ENCODE data around the gene TRPC1.

TRPC1 gene

DNA sequence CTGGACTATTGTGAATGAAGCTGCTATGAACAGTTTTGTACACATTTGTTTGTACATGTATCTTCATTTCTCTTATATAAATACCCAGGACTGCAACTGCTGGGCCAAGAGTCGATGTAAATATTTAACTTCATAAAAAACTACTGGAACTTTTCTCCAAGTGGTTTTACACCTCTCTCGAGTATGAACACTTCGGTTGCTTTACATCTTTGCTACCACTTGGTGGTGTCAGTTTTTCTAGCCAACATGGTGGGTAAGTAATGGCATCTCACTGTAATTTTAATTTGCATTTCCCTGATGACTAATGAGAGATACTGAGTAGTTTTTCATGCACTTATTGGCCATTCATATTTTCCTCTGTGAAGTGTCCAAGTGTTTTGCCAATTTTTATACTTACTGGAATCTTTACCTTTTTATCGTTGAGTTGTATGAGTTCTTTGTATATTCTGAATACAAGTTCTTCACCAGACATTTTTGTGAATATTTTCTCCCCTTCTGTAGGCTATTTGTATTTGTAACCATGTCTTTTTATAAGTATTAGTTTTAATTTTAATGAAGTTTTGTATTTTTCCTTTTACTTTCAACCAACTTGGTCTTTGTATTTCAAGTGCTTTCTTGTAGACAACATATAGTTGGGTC, 120.6 kb downstream of the TRPC1 start:
- no peak for DNase-seq

DNA sequence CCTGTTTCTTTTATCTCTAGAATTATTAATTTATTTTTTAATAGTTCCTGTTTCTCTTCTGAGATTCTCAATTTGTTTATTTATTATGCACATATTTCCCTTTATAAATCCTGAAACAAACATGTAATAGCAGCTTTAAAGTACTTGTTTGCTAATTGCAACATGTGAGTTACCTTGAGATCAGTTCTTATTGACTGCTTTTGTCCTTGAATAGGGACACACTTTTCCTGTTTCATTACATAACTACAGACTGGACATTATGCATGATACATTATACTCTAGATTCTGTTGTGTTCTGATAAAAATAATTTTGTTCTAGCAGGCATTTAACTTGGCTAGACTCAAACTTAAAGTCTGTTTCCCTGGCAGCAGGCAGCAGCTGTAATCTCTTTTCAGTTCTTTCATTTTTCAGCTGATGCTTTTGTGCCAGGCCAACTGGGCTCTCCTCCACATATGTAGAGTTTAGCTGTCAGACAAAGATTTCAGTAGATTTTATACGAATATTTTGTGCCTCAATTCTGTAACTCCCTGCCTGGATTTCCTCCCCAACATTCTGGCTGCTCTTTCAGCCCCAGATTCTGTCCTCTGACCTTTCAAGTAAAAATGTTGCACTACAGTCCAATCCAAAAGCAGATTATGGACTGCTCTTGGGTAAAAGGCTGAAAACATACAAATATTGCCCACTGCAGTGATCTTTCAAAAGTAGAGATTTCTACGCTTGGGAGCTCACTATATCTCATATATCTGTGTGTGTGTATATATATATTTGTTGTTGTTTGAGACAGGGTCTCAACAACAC, 123.1 kb downstream of the TRPC1 start:
- DNase-seq: no peak

DNA sequence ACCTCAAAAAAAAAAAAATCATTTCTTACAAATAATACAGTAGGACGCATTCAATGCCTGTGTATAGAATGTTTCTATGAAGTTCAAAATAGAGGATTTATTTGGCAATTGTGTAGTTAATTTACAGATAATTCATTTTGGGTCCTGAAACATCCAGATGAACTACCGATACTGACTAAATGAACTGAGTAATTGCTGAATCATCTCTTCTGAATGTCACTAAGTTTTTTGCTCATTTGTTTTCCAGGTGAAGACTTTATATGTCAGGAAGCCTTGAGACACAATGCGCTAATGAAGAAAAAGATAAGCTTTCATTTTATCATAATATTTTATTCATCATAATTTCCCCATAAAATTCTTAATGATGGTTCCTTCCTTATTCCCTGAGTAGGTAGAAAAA, 125.3 kb downstream of the TRPC1 start:
- no peak for DNase-seq

DNA sequence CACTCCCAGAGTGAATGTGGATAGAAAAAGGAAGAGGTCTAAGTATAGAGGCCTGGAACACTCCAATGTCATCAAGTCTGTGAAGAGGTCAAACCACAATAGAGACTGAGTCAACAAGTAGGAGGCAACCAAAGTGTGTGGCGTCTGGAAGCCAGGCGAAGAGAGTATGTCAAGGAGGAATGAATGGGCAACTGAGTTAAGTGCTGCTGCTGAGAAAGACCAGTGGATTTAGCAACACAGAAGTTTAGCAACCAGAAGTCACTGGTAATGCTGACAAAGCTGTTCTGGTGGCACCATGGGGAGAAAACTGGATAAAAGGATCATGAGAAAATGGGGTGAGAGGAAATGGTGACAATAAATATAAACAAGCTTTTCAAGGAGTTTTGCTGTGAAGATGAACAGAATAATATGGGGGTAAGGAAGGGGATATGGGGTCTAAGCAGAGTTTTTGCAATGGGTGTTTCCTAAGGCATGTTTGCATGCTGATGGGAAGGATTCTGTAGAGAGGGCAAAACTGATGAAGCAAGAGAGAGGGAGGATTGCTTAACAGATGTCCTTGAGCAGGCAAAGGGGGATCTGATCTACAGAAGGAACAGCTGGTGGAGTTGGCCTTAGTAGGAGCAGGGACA, 126.7 kb downstream of the TRPC1 start:
- no peak for DNase-seq

DNA sequence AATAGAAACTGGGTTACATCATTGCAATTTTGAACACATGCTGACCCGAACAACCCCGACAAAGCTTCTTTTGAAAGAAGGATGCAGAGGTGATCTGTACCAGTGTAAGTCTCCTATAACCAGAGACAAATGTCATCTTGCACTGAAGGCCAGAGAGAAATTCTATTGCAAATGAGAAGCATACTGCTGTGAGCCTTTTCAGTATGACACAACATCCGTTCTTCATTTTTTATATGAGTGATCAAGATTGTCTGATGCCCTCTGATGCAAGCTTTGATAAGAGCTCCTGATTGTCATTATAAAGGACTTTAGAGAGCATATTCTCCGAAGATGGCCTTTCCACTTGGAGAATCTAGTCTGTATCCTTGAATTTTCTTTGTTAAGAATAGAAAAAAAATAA, 128.2 kb downstream of the TRPC1 start:
- DNase-seq: no peak

DNA sequence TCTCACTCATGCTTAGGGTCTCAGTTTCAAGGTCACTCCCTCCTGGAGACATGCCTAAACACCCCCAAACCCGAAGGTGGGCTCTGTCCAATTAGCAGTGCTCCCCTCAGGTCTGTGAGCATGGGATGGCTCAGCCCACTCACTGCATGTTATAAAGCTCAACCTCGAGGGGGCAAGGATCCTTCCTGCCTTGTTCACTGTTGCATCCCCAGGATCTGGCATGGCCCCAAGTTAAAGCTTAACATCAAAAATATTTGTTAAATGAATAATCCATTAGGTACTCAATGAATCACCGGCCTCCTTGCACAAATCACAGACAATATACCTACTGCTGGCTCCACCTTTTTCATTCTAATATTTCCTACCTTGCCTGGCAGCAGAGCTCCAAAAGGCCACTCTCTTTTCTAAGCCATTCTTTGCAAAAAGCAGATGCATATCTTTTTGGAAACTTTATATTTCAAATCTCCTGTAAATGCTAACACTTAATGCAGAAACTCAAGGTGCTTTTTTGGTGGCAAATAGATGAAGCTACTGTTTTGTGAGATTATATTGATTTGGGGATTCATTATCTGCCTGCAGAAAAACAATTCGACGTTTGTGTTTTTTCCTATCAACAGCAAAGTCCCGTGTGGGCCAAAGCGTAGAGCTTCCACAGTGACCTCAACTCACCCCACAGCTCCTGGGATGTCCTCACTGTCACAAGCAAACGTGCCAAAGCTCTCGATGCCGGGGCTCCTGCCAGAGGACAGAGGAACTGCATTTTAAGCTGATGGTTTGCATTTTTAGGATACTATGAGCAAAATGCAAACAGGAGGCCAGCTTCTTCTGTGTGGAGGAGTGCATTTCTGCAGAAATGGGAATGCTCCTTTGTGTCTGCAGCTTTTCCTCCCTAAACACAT, 129.7 kb downstream of the TRPC1 start:
- DNase-seq: no peak

DNA sequence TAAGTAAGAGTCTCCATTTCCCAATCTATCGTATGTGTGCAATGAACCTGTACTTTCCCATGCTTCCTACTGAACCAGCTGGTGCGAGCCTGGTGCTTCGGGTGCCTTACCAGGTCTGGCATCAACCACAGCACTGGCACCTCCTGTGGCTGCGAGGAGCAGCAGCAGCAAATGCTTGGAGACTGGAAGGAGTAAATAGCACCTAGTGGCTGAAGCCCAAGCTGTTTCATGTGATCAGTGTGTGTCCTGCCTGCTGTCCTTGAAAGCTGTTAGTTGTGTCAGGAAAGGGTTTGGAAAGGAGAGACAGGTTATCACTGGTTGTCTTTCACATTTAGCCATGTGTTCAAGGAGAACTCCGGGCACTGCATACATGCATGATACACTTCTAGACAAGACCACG, 133.2 kb downstream of the TRPC1 start:
- DNase-seq: no peak

Data from KG1 (cell line).